Peyer's patch (tissue), 4 donors: ENCODE measurements around the gene OR6M1. TPM values are rescaled to one million over a fixed set of nuclear protein-coding genes. Genes with fewer than 3 reads are reported as not detected.

Source experiments
- DNase-seq, 3 donors: peaks; one replicate each; pipeline ENCODE4 v3.0.0-alpha.2; 2017 to 2019
- H3K27ac ChIP-seq, 4 donors: fragments of 200-600 bp; sonication (generic); one replicate each; pipeline ENCODE4 v1.5.1; 2016 to 2019
- H3K27me3 ChIP-seq, 2 donors: fragments of 200-600 bp; sonication (generic); one replicate each; pipeline ENCODE4 v1.5.1; 2019
- H3K36me3 ChIP-seq, 3 donors: fragments of 200-600 bp; sonication (generic); one replicate each; pipeline ENCODE4 v1.5.1; 2016 to 2019
- H3K4me1 ChIP-seq, 4 donors: fragments of 200-600 bp; sonication (generic); one replicate each; pipeline ENCODE4 v1.5.1; 2016 to 2019
- H3K4me3 ChIP-seq, 4 donors: fragments of 200-600 bp; sonication (generic); 1 replicate in 3 of 4; 2 replicates in 1 of 4; pipeline ENCODE4 v1.5.1; 2016 to 2019; ENCODE audit warnings: mild to moderate bottlenecking in 1 of 4
- H3K9me3 ChIP-seq, 4 donors: fragments of 200-600 bp; sonication (generic); one replicate each; pipeline ENCODE4 v1.5.1; 2016 to 2019; ENCODE audit warnings: mild to moderate bottlenecking in 1 of 4
- POLR2A ChIP-seq, 2 donors: fragments of 450-650 bp; IDR thresholded peaks; one replicate each; pipeline ENCODE4 v1.5.1; 2017; ENCODE audit warnings: antibody characterized with exemption in 2 of 2, mild to moderate bottlenecking in 2 of 2, moderate library complexity in 2 of 2
- total RNA-seq, 4 donors: library from RNA; depleted of rRNA; stranded (reverse); fragments of >200 nt; gene quantifications; one replicate each; pipeline ENCODE4 v1.1.0, GENCODE V29; 2016
- TF ChIP-seq, protein P1 (sequence below), 6 experiments: fragments of 450-650 bp in 4 of 6; fragments of 200-600 bp in 2 of 6; sonication (generic) in 1 of 6; IDR thresholded peaks; one replicate each; pipeline ENCODE4 v1.5.1; 2017 to 2019; ENCODE audit warnings: antibody characterized with exemption in 6 of 6, mild to moderate bottlenecking in 3 of 6, moderate library complexity in 1 of 6

The OR6M1 gene
- total RNA-seq, 4 donors from 2014 or later, result not detected

DNA sequence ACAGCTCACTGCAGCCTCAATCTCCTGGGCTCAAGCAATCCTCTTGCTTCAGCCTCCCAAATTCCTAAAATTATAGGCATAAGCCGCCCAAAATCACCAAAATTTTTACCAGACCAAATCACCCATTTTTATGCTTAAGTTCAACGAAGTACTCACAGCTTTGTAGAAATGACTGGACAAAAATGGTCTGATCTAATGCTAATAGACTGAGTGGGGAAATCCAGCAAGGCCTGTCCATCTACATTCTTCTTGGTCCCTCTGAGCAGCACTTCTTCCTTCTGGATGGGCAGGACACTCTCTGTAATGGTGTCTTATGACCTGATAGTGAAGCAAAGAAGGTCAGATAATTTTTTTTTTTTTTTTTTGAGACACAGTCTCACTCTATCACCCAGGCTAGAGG, 33.1 kb downstream of the OR6M1 start:
- no peaks in the 10 kb centered on the region for H3K27me3 ChIP-seq
- no peaks in the 10 kb centered on the region for H3K4me1 ChIP-seq
- H3K27ac ChIP-seq, result no peak overlapping the region
- no peak overlapping the region for H3K4me3 ChIP-seq
- DNase-seq, result no peak
- H3K9me3 ChIP-seq, result no peaks in the 10 kb centered on the region
- H3K36me3 ChIP-seq, result no peaks in the 10 kb centered on the region
- TF ChIP-seq, protein P1, sequence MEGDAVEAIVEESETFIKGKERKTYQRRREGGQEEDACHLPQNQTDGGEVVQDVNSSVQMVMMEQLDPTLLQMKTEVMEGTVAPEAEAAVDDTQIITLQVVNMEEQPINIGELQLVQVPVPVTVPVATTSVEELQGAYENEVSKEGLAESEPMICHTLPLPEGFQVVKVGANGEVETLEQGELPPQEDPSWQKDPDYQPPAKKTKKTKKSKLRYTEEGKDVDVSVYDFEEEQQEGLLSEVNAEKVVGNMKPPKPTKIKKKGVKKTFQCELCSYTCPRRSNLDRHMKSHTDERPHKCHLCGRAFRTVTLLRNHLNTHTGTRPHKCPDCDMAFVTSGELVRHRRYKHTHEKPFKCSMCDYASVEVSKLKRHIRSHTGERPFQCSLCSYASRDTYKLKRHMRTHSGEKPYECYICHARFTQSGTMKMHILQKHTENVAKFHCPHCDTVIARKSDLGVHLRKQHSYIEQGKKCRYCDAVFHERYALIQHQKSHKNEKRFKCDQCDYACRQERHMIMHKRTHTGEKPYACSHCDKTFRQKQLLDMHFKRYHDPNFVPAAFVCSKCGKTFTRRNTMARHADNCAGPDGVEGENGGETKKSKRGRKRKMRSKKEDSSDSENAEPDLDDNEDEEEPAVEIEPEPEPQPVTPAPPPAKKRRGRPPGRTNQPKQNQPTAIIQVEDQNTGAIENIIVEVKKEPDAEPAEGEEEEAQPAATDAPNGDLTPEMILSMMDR (IDR thresholded peaks at IDR 0.05), result no peak
- no peak for TF ChIP-seq POLR2A (IDR thresholded peaks at IDR 0.05)

DNA sequence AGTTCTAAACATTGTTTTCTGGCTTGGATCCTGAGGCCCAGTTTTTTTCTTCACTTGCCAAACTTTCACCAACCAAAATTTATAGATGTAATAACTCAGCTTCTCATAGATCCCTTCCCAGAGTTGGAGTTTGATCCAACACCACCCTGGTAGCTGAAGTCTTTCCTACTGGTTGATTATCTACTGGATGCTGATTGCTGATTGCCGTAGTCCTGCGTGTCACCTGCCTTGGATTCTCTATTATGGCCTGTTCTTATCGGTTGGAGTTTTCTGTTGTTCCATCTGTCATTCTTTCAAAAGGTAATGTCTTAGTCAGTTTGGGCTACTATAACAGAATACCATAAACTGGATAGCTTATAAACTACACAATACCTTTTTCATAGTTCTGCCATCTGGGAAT, 34.5 kb downstream of the OR6M1 start:
- no peak for TF ChIP-seq POLR2A (IDR thresholded peaks at IDR 0.05)
- TF ChIP-seq, protein P1 (IDR thresholded peaks at IDR 0.05), result no peak
- Histone ChIP-seq H3K27ac (no peak overlapping the region), H3K27me3 (no peaks in the 10 kb centered on the region), H3K36me3 (no peaks in the 10 kb centered on the region), H3K9me3 (no peaks in the 10 kb centered on the region), H3K4me3 (no peak overlapping the region), H3K4me1 (no peaks in the 10 kb centered on the region)
- no peak for DNase-seq

DNA sequence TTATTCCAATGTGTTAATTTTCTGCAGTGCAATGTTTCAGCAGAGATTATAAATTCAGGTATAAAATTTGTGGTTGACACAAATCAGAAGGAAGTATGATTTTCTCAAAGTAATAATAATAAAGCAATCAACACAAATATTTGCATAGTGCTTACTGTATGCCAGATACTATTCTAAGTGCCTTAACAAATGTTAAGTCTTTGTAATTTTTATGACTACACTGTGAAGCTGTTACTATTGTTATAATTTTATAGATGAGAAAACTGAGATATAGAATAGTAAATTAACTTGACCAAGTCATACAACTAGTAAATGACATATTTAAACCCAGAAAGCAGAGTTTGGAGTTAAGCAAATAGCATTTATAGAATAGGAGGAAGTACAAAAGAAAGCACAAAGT, 35.4 kb downstream of the OR6M1 start:
- H3K27me3 ChIP-seq, result no peaks in the 10 kb centered on the region
- H3K4me1 ChIP-seq, result no peaks in the 10 kb centered on the region
- no peak overlapping the region for H3K27ac ChIP-seq
- TF ChIP-seq, protein P1 (IDR thresholded peaks at IDR 0.05), result no peak
- no peak for TF ChIP-seq POLR2A (IDR thresholded peaks at IDR 0.05)
- H3K9me3 ChIP-seq, result no peaks in the 10 kb centered on the region
- no peak for DNase-seq
- H3K4me3 ChIP-seq, result no peak overlapping the region
- H3K36me3 ChIP-seq, result no peaks in the 10 kb centered on the region

DNA sequence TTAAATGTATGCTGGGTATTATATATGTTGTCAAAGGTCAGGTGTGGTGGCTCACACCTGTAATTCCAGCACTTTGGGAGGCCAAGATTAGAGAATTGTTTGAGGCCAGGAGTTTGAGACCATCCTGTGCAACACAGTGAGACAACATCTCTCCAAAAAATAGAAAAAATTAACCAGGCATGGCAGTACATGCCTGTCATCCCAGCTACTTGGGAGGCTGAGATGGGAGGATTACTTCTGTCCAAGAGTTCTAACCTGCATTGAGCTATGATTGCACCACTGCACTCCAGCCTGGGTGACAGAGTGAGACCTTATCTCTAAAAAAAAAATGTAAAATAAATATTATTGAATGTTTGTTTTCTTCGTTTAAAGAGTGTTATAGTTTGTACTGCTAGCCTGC, 40.5 kb downstream of the OR6M1 start:
- Histone ChIP-seq H3K4me1 (no peaks in the 10 kb centered on the region), H3K9me3 (peaks cover 0 to 8% (median 3%) of the 10 kb centered on the region in 4 donors), H3K27ac (no peak overlapping the region), H3K36me3 (no peaks in the 10 kb centered on the region), H3K4me3 (no peak overlapping the region), H3K27me3 (no peaks in the 10 kb centered on the region)
- no peak for TF ChIP-seq POLR2A (IDR thresholded peaks at IDR 0.05)
- TF ChIP-seq, protein P1 (IDR thresholded peaks at IDR 0.05), result no peak
- no peak for DNase-seq

DNA sequence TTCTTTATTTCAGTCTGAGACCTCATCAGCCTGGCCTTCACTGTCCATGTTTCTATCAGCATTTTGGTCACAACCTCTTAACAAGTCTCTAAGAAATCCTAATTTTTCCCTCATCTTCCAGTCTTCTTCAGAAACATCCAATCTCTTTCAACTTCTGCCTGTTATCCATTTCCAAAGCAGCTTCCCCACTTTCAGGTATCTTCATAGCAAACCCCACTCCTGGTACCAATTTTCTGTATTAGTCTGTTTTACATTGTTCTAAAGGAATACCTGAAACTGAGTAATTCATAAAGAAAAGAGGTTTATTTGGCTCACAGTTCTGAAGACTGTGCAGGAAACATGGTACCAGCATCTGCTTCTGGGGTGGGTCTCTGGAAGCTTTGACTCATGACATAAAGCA, 43.7 kb downstream of the OR6M1 start:
- TF ChIP-seq, protein P1 (IDR thresholded peaks at IDR 0.05), result no peak
- TF ChIP-seq POLR2A (IDR thresholded peaks at IDR 0.05), result no peak
- no peaks in the 10 kb centered on the region for H3K4me1 ChIP-seq
- no peak overlapping the region for H3K27ac ChIP-seq
- H3K36me3 ChIP-seq, result no peaks in the 10 kb centered on the region
- no peak for DNase-seq
- H3K4me3 ChIP-seq, result no peak overlapping the region
- H3K27me3 ChIP-seq, result no peaks in the 10 kb centered on the region
- peaks cover 0 to 8% (median 3%) of the 10 kb centered on the region in 4 donors for H3K9me3 ChIP-seq

DNA sequence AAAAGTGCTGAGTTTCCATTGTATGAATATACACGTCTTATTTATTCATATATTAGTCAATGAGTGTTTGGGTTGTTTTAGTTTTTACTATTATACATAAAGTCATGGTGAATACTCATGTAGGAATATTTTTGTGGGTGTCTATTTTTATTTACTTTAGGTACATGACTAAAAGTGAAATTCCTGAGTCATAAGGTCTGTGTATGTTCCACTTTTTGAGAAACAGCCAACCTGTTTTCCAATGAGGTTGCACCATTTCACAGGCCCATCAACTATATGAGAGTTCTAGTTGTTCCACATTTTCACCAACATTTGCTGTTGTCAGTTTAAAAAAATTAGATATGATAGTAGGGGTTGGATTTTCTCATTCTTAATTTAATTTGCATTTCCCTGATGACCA, 45.3 kb downstream of the OR6M1 start:
- Histone ChIP-seq H3K27me3 (no peaks in the 10 kb centered on the region), H3K27ac (no peak overlapping the region), H3K4me3 (no peak overlapping the region), H3K9me3 (peaks cover 0 to 8% (median 3%) of the 10 kb centered on the region in 4 donors), H3K4me1 (no peaks in the 10 kb centered on the region), H3K36me3 (no peaks in the 10 kb centered on the region)
- TF ChIP-seq, protein P1 (IDR thresholded peaks at IDR 0.05), result no peak
- no peak for TF ChIP-seq POLR2A (IDR thresholded peaks at IDR 0.05)
- no peak for DNase-seq
